ENCODE data around the gene ELFN2.

The ELFN2 gene

GRCh38 chr22:37448516-37449127 lies 21.3 kb upstream of the ELFN2 start:
- TF ChIP-seq Cebpa-rat (IDR thresholded peaks at IDR 0.05), result no peak
- H3K36me3 ChIP-seq, result no peaks in the 10 kb centered on the region

GRCh38 chr22:37445501-37445900 lies 18.2 kb upstream of the ELFN2 start:
- no peak for TF ChIP-seq Cebpa-rat (IDR thresholded peaks at IDR 0.05)
- Histone ChIP-seq H3K9me3 (replicated peaks in 1 of 11) (peaks cover 6 to 11% (median 10%) of the 10 kb centered on the region in 11 experiments), H4K20me1 (peaks cover 0 to 10% (median 0%) of the 10 kb centered on the region in 11 experiments; a peak in 2 of 22 replicates), H3K27ac (no peak overlapping the region), H3K9ac (no peak overlapping the region), H3K4me3 (no peak overlapping the region), H3K36me3 (no peaks in the 10 kb centered on the region; a peak in 1 of 22 replicates), H3K4me2 (no peak overlapping the region), H3K4me1 (peaks cover 9 to 56% (median 29%) of the 10 kb centered on the region in 10 experiments; a peak in 18 of 20 replicates), H3K27me3 (no peaks in the 10 kb centered on the region)

More at GRCh38 chr22:37448516-37449127, 21.3 kb upstream of the ELFN2 start:
- Histone ChIP-seq H3K4me2 (peak overlapping the region in 4 of 11 experiments; percentile 44 to 73 (median 58); a peak in 6 of 22 replicates), H3K27me3 (no peaks in the 10 kb centered on the region; a peak in 1 of 22 replicates), H4K20me1 (peaks cover 0 to 10% (median 0%) of the 10 kb centered on the region in 11 experiments; a peak in 2 of 22 replicates), H3K4me1 (peaks cover 9 to 40% (median 25%) of the 10 kb centered on the region in 10 experiments; a peak in 18 of 20 replicates), H3K4me3 (no peak overlapping the region), H3K9me3 (replicated peaks in 1 of 11) (no peaks in the 10 kb centered on the region), H3K27ac (no peak overlapping the region), H3K9ac (no peak overlapping the region)

- no peak for TF ChIP-seq Cebpa-rat (IDR thresholded peaks at IDR 0.05)
- H3K4me1 ChIP-seq, result peaks cover 0 to 40% (median 19%) of the 10 kb centered on the region in 10 experiments; a peak in 13 of 20 replicates
- H3K4me2 ChIP-seq, result peak overlapping the region in 2 of 11 experiments; percentile 1 to 13; a peak in 2 of 22 replicates
- H3K27ac ChIP-seq, result no peak overlapping the region
- H3K36me3 ChIP-seq, result no peaks in the 10 kb centered on the region; a peak in 1 of 22 replicates
- H3K9me3 ChIP-seq (replicated peaks in 1 of 11), result peaks cover 8 to 17% (median 13%) of the 10 kb centered on the region in 11 experiments
- H4K20me1 ChIP-seq, result peaks cover 0 to 1% (median 0%) of the 10 kb centered on the region in 11 experiments; a peak in 2 of 22 replicates
- no peak overlapping the region for H3K9ac ChIP-seq
- H3K4me3 ChIP-seq, result no peak overlapping the region
- no peaks in the 10 kb centered on the region for H3K27me3 ChIP-seq
Measured at GRCh38 chr22:37443977-37444376, 16.7 kb upstream of the ELFN2 start.

GRCh38 chr22:37443086-37443485 lies 15.8 kb upstream of the ELFN2 start:
- no peak for TF ChIP-seq Cebpa-rat (IDR thresholded peaks at IDR 0.05)
- Histone ChIP-seq H3K27me3 (no peaks in the 10 kb centered on the region), H4K20me1 (no peaks in the 10 kb centered on the region; a peak in 1 of 22 replicates), H3K9ac (no peak overlapping the region), H3K4me3 (no peak overlapping the region), H3K27ac (no peak overlapping the region), H3K9me3 (replicated peaks in 1 of 11) (peaks cover 8 to 17% (median 13%) of the 10 kb centered on the region in 11 experiments), H3K4me2 (peak overlapping the region in 4 of 11 experiments; percentile 13 to 59 (median 38); a peak in 5 of 22 replicates), H3K36me3 (no peaks in the 10 kb centered on the region; a peak in 1 of 22 replicates), H3K4me1 (peaks cover 0 to 39% (median 18%) of the 10 kb centered on the region in 10 experiments; a peak in 12 of 20 replicates)

GRCh38 chr22:37442537-37442936 lies 15.3 kb upstream of the ELFN2 start:
- H3K4me2 ChIP-seq, result peak overlapping the region in 6 of 11 experiments; percentile 1 to 59 (median 29); a peak in 8 of 22 replicates
- peaks cover 0 to 36% (median 18%) of the 10 kb centered on the region in 10 experiments; a peak in 12 of 20 replicates for H3K4me1 ChIP-seq
- peaks cover 8 to 17% (median 13%) of the 10 kb centered on the region in 11 experiments for H3K9me3 ChIP-seq (replicated peaks in 1 of 11)
- no peaks in the 10 kb centered on the region; a peak in 1 of 22 replicates for H3K36me3 ChIP-seq
- no peaks in the 10 kb centered on the region for H3K27me3 ChIP-seq
- peak in 10 of 11 experiments; percentile 26 to 83 (median 72); a peak in 14 of 22 replicates for TF ChIP-seq Cebpa-rat (IDR thresholded peaks at IDR 0.05)
- H3K4me3 ChIP-seq, result no peak overlapping the region
- no peak overlapping the region for H3K27ac ChIP-seq
- H3K9ac ChIP-seq, result no peak overlapping the region
- H4K20me1 ChIP-seq, result no peaks in the 10 kb centered on the region; a peak in 1 of 22 replicates

GRCh38 chr22:37442135-37442534 lies 14.9 kb upstream of the ELFN2 start:
- no peaks in the 10 kb centered on the region; a peak in 1 of 22 replicates for H3K36me3 ChIP-seq
- no peaks in the 10 kb centered on the region; a peak in 1 of 22 replicates for H4K20me1 ChIP-seq
- H3K9ac ChIP-seq, result no peak overlapping the region
- no peak overlapping the region for H3K27ac ChIP-seq
- TF ChIP-seq Cebpa-rat (IDR thresholded peaks at IDR 0.05), result no peak
- peaks cover 8 to 17% (median 13%) of the 10 kb centered on the region in 11 experiments for H3K9me3 ChIP-seq (replicated peaks in 1 of 11)
- H3K4me3 ChIP-seq, result no peak overlapping the region
- peak overlapping the region in 5 of 11 experiments; percentile 13 to 59 (median 35); a peak in 5 of 22 replicates for H3K4me2 ChIP-seq
- H3K4me1 ChIP-seq, result peaks cover 0 to 32% (median 15%) of the 10 kb centered on the region in 10 experiments; a peak in 12 of 20 replicates
- H3K27me3 ChIP-seq, result no peaks in the 10 kb centered on the region

- no peak overlapping the region for H3K4me3 ChIP-seq
- no peak overlapping the region for H3K27ac ChIP-seq
- no peak overlapping the region for H3K9ac ChIP-seq
- H3K4me2 ChIP-seq, result no peak overlapping the region
- H3K36me3 ChIP-seq, result no peaks in the 10 kb centered on the region; a peak in 1 of 22 replicates
- peaks cover 8 to 17% (median 13%) of the 10 kb centered on the region in 11 experiments for H3K9me3 ChIP-seq (replicated peaks in 1 of 11)
- H4K20me1 ChIP-seq, result no peaks in the 10 kb centered on the region; a peak in 1 of 22 replicates
- H3K27me3 ChIP-seq, result no peaks in the 10 kb centered on the region
- TF ChIP-seq Cebpa-rat (IDR thresholded peaks at IDR 0.05), result no peak
- H3K4me1 ChIP-seq, result peaks cover 0 to 19% (median 5%) of the 10 kb centered on the region in 10 experiments; a peak in 10 of 20 replicates
Measured at GRCh38 chr22:37440875-37441274, 13.6 kb upstream of the ELFN2 start.

- no peak overlapping the region for H3K27ac ChIP-seq
- 0 out of 22 replicates have a peak, but pooled peaks cover 0 to 5% (median 0%) of the 10 kb centered on the region in 11 experiments for H3K27me3 ChIP-seq
- no peaks in the 10 kb centered on the region; a peak in 1 of 22 replicates for H4K20me1 ChIP-seq
- no peak for TF ChIP-seq Cebpa-rat (IDR thresholded peaks at IDR 0.05)
- H3K9me3 ChIP-seq (replicated peaks in 1 of 11), result peaks cover 8 to 17% (median 13%) of the 10 kb centered on the region in 11 experiments
- H3K36me3 ChIP-seq, result no peaks in the 10 kb centered on the region; a peak in 1 of 22 replicates
- peak overlapping the region in 2 of 11 experiments; percentile 25 to 37; a peak in 2 of 22 replicates for H3K4me2 ChIP-seq
- H3K4me3 ChIP-seq, result no peak overlapping the region
- no peak overlapping the region for H3K9ac ChIP-seq
- H3K4me1 ChIP-seq, result peaks cover 8 to 29% (median 11%) of the 10 kb centered on the region in 10 experiments; a peak in 19 of 20 replicates
Measured at GRCh38 chr22:37439347-37439746, 12.1 kb upstream of the ELFN2 start.

Data from BLaER1 treated with 17β-estradiol and CSF1 and Interleukin-3, amounts not matched to agents 10 nM and 100 nM (cell line).